LNCAP (cell line): ENCODE data around the gene SUGP1.

ENCODE experiments used
- TF ChIP-seq, protein P1 (sequence below): fragments of 450-650 bp; IDR thresholded peaks from 2 replicates; pipeline ENCODE4 v1.5.1; 2017; ENCODE audit warnings: mild to moderate bottlenecking

SUGP1 gene

DNA sequence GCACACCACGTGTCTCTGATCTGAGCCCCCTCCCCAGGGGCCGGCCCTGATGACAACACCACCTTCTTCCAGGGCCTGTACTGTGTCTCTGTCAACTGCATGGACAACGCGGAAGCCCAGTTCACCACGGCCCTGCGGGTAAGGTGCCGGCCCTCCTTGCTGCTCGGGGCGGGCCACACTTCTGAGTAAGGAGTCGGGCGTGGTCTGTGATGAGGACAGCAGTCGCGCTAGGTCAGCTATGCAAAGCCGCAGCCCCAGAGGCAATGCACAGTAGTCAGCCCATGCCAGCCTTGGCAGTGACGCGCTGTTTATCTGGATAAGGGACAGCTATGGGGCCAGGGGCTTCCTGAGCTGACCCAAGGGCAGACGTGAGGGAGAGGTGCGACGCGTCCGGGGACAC, 24.9 kb upstream of the SUGP1 start:
- TF ChIP-seq, protein P1, sequence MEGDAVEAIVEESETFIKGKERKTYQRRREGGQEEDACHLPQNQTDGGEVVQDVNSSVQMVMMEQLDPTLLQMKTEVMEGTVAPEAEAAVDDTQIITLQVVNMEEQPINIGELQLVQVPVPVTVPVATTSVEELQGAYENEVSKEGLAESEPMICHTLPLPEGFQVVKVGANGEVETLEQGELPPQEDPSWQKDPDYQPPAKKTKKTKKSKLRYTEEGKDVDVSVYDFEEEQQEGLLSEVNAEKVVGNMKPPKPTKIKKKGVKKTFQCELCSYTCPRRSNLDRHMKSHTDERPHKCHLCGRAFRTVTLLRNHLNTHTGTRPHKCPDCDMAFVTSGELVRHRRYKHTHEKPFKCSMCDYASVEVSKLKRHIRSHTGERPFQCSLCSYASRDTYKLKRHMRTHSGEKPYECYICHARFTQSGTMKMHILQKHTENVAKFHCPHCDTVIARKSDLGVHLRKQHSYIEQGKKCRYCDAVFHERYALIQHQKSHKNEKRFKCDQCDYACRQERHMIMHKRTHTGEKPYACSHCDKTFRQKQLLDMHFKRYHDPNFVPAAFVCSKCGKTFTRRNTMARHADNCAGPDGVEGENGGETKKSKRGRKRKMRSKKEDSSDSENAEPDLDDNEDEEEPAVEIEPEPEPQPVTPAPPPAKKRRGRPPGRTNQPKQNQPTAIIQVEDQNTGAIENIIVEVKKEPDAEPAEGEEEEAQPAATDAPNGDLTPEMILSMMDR = no peak

DNA sequence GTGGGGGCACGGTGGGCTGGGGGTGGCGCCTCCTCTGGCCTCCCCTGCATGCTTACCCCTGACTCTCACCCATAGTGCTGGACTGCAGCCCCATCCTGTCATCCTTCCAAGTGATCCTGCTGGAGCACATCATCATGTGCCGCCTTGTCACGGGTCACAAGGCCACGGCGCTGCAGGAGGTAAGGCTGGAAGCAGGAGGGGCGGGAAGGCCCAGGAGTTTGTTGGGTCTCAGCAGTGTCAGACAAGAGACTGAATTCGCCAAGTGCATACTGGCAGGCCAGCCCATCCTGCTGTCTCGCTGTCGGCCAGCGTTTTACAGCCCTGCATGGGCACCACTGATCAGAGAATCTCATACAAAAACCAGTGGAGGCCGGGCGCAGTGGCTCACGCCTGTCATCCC, 23.5 kb upstream of the SUGP1 start:
- TF ChIP-seq, protein P1 = no peak

DNA sequence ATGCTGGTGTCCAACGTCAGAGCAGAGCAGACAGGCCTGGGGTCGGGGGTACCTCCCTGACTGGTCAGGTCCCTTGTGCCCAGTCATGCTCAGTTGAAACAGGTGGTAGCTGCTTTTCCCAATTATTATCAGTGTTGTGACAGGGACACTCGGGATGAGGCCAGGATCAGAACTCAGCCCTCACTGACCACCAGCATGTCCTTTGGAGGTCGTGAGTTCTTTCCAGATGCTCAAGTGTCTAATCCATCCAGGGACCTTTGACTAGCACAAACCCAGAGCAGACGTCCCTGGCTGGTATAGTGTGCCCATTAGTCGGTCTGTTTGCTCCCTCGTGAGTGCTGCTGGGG, 22.7 kb upstream of the SUGP1 start:
- TF ChIP-seq, protein P1 = peak; percentile 52

DNA sequence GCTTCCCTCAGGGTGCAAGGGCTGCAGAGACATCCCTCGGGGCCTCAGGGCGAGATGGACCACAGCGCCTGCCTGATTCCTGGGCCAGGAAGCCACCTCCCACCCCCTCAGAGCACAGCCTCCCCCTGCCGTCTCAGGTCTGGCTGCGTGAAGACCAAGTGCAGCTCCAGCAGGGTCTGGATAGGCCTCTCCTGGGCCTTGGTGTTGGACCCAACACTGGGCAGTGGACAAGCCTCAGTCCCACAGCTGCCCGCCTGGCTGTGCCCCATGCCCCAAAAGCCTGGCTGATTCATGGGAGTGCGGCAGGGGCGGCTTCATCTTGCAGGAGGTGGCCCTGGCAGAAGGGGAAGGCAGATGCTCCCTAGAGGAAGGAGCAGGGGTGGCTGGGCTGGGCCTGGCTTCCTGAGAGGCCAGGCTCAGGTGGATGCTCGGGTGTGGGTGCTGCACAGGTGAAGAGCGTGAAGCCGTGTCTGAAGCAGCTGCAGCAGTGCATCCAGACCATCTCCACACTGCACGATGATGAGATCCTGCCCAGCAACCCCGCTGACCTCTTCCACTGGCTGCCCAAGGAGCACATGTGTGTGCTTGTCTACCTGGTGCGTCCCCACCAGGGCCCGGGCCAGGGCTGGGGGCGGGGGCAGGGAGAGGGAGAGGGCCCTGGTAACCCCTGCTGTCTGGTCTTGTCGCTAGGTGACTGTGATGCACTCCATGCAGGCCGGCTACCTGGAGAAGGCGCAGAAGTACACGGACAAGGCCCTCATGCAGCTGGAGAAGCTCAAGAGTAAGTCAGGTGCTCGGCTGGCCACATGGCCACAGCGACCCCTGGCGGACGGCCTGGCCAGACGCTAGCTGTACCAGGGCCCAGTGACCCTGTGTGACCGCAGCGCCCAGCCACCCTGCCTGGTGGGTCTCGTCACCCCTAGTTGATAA, 22.0 kb upstream of the SUGP1 start:
- TF ChIP-seq, protein P1 = peak; percentile 98

DNA sequence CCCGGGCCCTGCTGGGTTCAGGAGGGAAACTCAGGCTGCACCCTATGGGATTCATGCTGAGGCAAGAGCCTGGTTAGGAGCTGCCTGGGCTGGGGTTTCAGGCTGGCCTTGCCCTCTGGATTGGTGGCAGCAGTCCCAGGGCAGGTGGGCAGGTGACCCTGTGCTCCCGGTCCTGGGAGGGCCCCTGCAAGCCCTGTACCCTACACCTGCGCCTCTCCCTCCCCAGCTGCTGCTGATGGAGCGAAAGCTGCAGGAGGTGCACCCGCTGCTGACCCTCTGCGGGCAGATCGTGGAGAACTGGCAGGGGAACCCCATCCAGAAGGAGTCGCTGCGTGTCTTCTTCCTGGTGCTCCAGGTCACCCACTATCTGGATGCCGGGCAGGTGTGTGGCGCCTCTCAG, 20.7 kb upstream of the SUGP1 start:
- TF ChIP-seq, protein P1 = no peak

DNA sequence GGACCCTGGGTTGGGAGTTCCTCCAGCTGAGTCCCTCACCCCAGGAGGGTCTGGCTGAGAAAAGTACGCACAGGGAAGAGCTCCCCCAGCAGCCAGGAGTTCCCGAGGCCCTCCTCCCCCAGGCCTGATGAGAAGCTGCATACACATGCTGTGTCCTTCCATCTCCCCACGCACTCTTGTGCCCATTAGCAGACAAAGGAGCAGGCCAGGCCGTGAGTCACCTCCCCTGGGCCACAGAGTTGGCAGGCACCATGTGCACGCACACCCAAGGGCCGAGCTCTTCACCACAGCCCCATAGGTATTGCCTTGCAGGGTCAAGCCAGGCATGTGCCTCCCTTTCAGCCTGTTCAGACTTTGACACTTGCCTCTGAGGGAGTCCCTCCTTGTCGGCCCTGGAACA, 17.8 kb upstream of the SUGP1 start:
- TF ChIP-seq, protein P1 = no peak

DNA sequence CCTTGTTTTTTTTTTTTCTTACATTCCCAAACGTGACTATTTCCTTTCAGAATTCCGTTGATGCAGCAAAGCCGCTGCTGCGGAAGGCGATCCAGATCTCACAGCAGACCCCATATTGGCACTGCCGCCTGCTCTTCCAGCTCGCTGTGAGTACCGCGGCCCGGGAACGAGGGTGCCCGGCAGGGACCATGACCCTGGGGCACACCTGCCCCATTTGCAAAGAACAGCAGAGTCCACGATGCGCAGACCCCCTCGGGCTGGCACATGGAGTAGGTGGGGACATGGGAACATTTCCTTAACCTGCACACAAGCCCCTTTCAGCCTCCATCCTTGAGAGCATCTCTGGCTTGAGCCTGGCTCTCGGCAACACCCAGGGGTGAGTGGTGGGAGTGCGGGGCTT, 16.8 kb upstream of the SUGP1 start:
- TF ChIP-seq, protein P1 = no peak
